ENCODE data around the gene GPD2.
"Not testable (repeated sequence)": the region's sequence is repeated elsewhere in the genome, so short reads cannot be mapped to it uniquely, and the experiment has no call there.

GPD2 gene

DNA sequence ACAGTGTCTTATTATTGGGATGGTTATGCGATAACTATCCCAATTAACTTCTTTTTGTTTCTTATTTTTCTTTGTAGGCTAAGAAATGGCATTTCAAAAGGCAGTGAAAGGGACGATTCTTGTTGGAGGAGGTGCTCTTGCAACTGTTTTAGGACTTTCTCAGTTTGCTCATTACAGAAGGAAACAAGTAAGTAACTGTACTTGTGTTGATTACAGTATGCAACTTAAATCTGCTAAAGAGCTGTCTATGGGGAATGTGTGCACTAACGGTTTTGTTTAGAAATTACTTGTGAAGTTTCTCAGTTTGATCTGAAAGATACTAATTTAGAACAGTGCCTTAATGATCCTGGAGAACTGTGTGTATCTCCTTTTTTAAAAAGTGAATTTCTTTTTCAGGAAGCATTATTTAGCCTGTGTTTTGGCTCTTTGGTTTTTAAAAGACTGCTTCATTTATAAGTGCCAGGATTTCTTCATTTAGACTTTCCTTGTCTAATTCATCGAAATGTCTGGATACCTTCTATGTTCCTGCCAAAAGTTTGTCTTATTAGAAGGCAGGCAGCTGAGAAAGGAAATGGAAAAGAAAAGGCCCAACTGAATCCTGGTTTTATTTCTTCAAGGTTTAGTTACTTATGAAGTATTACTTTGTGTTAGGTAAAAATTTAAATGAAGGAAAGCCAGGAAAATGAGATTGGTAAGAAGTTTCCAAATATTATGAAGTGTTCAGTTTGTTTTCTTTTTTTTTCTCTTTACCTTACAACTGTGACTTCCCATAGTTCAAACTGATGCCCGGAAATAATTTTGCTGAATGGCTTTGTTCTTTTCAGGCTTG lies 40.1 kb downstream of the GPD2 start:
- DNase-seq: no peak

DNA sequence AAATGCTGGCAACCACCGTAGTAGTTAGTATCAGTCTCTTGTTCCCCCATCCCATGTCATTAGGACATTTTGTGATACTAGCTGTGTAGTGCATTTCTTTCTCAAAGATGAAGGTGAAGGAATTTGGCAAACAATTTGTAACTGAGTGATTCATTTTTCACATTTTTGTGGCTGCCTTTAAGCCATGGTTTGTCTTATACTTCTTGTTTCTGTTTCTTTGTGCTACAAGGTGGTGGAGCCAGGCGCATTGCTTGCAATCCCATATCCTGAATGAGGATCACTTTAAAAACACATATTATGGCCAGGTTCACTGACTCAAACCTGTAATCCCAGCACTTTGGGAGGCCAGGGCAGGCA lies 40.6 kb downstream of the GPD2 start:
- DNase-seq: no peak

GRCh38 chr2:156480376-156480775 lies 44.2 kb downstream of the GPD2 start:
- no peak for DNase-seq

DNA sequence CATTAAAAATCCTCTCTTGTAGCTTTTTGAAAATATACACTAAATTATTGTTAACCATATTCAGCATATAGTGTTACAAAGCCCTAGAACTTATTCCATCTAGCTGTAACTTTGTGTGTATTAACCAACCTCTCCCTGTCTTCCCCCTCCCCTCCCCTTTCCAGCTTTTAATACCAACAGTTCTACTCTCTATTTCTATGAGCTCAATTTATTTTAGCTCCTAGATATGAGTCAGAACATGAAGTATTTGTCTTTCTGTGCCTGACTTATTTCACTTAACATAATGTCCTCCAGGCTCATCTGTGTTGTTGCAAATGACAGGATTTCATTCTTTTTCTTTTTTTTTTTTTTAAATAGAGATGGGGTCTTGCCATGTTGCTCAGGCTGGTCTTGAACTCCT lies 45.1 kb downstream of the GPD2 start:
- DNase-seq: no peak

- DNase-seq: no peak
Observed at GRCh38 chr2:156483741-156484173, 47.6 kb downstream of the GPD2 start.

- no peak for DNase-seq
Observed at GRCh38 chr2:156486147-156486546, 50.0 kb downstream of the GPD2 start.

DNA sequence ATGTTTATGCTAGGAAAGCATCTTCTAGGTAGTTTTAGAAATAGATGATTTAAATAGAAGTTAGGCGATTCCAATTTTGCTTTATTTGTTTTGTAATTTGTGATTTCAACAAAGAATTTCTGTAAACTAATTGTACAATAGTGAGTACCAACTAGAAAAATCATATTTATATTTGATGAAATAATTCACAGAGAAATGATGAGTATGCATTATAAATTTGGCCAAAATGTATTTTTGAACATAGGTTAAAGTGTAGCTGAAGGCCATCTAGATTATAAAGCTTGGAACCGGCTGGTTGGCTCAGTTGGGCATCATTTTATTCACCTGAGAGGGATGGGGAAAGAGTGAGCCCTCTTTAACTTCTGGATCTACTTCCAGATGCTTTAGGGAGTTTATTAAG lies 50.4 kb downstream of the GPD2 start:
- DNase-seq: no peak

- DNase-seq: no peak
Observed at GRCh38 chr2:156489195-156489594, 53.0 kb downstream of the GPD2 start.

DNA sequence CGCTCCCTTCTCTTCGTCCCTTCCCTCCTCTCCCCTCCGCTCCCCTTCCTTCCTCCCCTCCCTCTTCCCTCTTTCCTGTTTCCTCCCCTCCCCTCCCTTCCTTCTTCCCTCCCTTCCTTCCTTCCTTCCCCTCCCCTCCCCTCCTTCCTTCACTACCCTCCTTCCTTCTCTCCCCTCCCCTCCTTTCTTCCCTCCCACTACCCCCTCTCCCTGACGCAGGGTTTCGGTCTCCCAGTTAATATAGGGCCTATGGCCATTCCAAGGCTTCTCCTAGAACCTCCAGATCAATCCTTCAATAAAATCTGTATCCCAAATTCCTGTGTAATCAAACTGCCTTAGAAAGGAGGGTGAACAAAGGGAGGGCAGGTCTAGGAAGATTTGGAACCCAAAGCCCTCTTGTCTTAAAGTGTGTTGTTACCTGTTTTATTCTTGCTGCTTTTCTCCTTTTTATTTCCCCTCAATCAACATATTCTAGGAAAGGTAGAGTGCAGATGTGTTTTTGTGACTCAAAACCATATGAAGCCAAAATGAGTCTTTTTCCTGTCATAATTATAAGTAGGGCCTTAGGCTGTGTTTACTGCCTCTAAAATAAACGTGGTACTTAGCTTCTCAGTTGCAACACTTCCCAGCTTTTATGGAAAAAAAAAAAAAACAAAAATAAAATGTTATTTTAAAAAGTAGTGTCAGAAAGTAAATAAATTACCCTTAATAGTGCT lies 53.7 kb downstream of the GPD2 start:
- DNase-seq: no peak

GRCh38 chr2:156490466-156490840 lies 54.3 kb downstream of the GPD2 start:
- DNase-seq: no peak

GRCh38 chr2:156491176-156491575 lies 55.0 kb downstream of the GPD2 start:
- no peak for DNase-seq

- DNase-seq: no peak
Observed at GRCh38 chr2:156492979-156493378, 56.8 kb downstream of the GPD2 start.

DNA sequence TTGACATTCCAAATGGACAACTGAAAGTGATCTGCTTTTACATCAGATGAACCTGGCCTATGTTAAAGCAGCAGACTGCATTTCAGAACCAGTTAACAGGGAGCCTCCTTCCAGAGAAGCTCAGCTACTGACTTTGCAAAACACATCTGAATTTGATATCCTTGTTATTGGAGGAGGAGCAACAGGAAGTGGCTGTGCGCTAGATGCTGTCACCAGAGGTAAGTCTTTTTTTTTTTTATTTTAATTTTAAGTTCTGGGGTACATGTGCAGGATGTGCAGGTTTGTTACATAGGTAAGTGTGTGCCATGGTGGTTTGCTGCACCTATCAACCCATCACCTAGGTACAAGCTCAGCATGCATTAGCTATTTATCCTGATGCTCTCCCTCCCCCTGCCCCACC lies 59.8 kb downstream of the GPD2 start:
- DNase-seq: not testable (repeated sequence)

- DNase-seq: no peak
Observed at GRCh38 chr2:156505696-156506095, 69.5 kb downstream of the GPD2 start.

DNA sequence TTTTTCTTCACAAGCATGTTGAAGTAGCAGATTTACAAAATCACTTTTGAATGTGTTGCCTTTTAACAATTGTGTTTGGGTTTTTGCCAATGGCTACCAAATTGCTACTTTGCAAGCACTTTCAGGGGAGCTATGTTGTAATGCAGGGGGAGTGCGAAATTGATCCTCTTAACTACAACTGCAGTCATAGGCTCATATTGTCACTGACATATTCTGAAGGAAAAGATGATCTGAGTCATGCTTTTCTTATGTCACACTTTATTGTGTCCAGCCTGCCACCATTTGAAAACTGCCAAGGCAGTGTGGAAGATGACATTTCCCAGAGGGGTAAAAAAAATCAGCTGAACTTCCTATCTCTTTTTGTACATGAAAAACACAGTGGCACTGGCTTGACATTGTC lies 74.9 kb downstream of the GPD2 start:
- DNase-seq: no peak

- DNase-seq: no peak
Observed at GRCh38 chr2:156511803-156512202, 75.6 kb downstream of the GPD2 start.

- no peak for DNase-seq
Observed at GRCh38 chr2:156512451-156512850, 76.3 kb downstream of the GPD2 start.

- DNase-seq: no peak
Observed at GRCh38 chr2:156513219-156513618, 77.0 kb downstream of the GPD2 start.

GRCh38 chr2:156517419-156517818 lies 81.2 kb downstream of the GPD2 start:
- no peak for DNase-seq

- no peak for DNase-seq
Observed at GRCh38 chr2:156518138-156518537, 82.0 kb downstream of the GPD2 start.

GRCh38 chr2:156522864-156523440 lies 86.8 kb downstream of the GPD2 start:
- DNase-seq: no peak

GRCh38 chr2:156526950-156527636 lies 90.9 kb downstream of the GPD2 start:
- no peak for DNase-seq

DNA sequence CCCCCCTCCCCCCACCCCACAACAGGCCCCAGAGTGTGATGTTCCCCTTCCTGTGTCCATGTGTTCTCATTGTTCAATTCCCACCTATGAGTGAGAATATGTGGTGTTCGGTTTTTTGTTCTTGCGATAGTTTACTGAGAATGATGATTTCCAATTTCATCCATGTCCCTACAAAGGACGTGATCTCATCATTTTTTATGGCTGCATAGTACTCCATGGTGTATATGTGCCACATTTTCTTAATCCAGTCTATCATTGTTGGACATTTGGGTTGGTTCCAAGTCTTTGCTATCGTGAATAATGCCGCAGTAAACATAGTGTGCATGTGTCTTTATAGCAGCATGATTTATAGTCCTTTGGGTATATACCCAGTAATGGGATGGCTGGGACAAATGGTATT lies 92.4 kb downstream of the GPD2 start:
- not testable (repeated sequence) for DNase-seq

- DNase-seq: no peak
Observed at GRCh38 chr2:156532989-156533388, 96.8 kb downstream of the GPD2 start.

Data from NCI-H1092 (cell line).